H1 (cell line): Measurements from ENCODE around the gene CDKN1A.

Source experiments
- BCL11A ChIP-seq, 2 experiments: IDR thresholded peaks; one replicate each; pipeline ENCODE4 v1.6.1; 2011; ENCODE audit warnings: low read depth in 2 of 2, low read length in 2 of 2, mild to moderate bottlenecking in 2 of 2
- BRCA1 ChIP-seq: IDR thresholded peaks from 2 replicates; pipeline ENCODE4 v1.6.1; 2012; ENCODE audit warnings: low read depth, low read length, improper control_type of control experiment
- CHD2 ChIP-seq: IDR thresholded peaks from 2 replicates; pipeline ENCODE4 v1.6.1; 2012; ENCODE audit warnings: low read length, improper control_type of control experiment
- EP300 ChIP-seq, 2 experiments: IDR thresholded peaks; 1 replicate in 1 of 2; 2 replicates in 1 of 2; pipeline ENCODE4 v1.6.1; 2011 to 2012; ENCODE audit warnings: low read depth in 2 of 2, low read length in 2 of 2, mild to moderate bottlenecking in 2 of 2, borderline replicate concordance in 1 of 2, inconsistent platforms in 1 of 2, moderate library complexity in 1 of 2
- EZH2 ChIP-seq: fragments of 200-600 bp; sonication (generic); IDR thresholded peaks from 2 replicates; pipeline ENCODE4 v1.7.1; 2012; ENCODE audit warnings: low read depth, mild to moderate bottlenecking, moderate library complexity, low read length, inconsistent platforms; ENCODE audit not compliant: severe bottlenecking
- POLR2A ChIP-seq, 2 experiments: IDR thresholded peaks; 1 replicate in 1 of 2; 2 replicates in 1 of 2; pipeline ENCODE4 v1.6.1; 2011; ENCODE audit warnings: low read depth in 2 of 2, low read length in 2 of 2, mild to moderate bottlenecking in 2 of 2; ENCODE audit errors: control extremely low read depth in 1 of 2
- SIX5 ChIP-seq: IDR thresholded peaks from 2 replicates; pipeline ENCODE4 v1.6.1; 2011; ENCODE audit warnings: mild to moderate bottlenecking, low read depth, low read length
- TAF1 ChIP-seq: IDR thresholded peaks from 2 replicates; pipeline ENCODE4 v1.6.1; 2011; ENCODE audit warnings: mild to moderate bottlenecking, low read depth, low read length
- TF ChIP-seq, protein P1 (sequence below), 3 experiments: IDR thresholded peaks; 1 replicate in 2 of 3; 2 replicates in 1 of 3; pipeline versions ENCODE4 v1.5.1 to v1.6.1; 2011; ENCODE audit warnings: low read length in 3 of 3, mild to moderate bottlenecking in 3 of 3, inconsistent platforms in 2 of 3, low read depth in 1 of 3, moderate library complexity in 1 of 3; ENCODE audit not compliant: insufficient read depth in 1 of 3; ENCODE audit errors: control extremely low read depth in 1 of 3
- TF ChIP-seq, protein P2 (sequence below): IDR thresholded peaks from 2 replicates; pipeline ENCODE4 v1.6.1; 2011; ENCODE audit warnings: low read depth, mild to moderate bottlenecking, low read length; ENCODE audit not compliant: insufficient read depth
- TF ChIP-seq, protein P3 (sequence below): fragments of 300-600 bp; sonication (generic); IDR thresholded peaks from 2 replicates; pipeline ENCODE4 v1.7.1; 2012; ENCODE audit warnings: low read length, moderate library complexity, mild to moderate bottlenecking, inconsistent platforms; ENCODE audit not compliant: insufficient replicate concordance
- TF ChIP-seq, protein P4 (sequence below): IDR thresholded peaks from 2 replicates; pipeline ENCODE4 v1.6.1; 2012; ENCODE audit warnings: inconsistent platforms

DNA sequence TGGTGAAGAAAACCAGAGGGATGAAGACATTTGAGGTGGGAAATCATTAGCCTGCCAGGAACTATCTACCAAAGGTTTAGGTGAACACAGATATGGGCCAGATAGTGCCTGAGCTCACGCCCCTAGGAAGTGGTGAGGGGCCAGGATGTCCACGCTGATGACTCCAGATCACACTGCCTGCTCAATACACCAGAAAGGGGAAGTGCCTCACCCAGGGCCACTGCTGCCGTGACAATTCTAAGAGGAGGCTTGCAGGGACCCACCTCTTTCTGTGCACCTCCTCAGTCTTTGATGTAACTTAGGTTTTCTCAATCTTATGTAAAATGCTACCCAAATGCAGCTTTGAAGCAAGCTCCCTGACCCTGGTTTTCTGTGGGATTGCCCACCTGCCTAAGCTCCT, 13.7 kb downstream of the CDKN1A start:
- no peak for TF ChIP-seq TAF1
- no peak for TF ChIP-seq BCL11A (IDR thresholded peaks at IDR 0.05; ENCODE audit: low read depth in 2 of 2, low read length in 2 of 2)
- TF ChIP-seq, protein P1, sequence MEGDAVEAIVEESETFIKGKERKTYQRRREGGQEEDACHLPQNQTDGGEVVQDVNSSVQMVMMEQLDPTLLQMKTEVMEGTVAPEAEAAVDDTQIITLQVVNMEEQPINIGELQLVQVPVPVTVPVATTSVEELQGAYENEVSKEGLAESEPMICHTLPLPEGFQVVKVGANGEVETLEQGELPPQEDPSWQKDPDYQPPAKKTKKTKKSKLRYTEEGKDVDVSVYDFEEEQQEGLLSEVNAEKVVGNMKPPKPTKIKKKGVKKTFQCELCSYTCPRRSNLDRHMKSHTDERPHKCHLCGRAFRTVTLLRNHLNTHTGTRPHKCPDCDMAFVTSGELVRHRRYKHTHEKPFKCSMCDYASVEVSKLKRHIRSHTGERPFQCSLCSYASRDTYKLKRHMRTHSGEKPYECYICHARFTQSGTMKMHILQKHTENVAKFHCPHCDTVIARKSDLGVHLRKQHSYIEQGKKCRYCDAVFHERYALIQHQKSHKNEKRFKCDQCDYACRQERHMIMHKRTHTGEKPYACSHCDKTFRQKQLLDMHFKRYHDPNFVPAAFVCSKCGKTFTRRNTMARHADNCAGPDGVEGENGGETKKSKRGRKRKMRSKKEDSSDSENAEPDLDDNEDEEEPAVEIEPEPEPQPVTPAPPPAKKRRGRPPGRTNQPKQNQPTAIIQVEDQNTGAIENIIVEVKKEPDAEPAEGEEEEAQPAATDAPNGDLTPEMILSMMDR (IDR thresholded peaks at IDR 0.05; ENCODE audit: control extremely low read depth in 1 of 3, insufficient read depth in 1 of 3, low read depth in 1 of 3, low read length in 3 of 3) = no peak
- TF ChIP-seq, protein P2, sequence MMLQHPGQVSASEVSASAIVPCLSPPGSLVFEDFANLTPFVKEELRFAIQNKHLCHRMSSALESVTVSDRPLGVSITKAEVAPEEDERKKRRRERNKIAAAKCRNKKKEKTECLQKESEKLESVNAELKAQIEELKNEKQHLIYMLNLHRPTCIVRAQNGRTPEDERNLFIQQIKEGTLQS = no peak
- TF ChIP-seq BRCA1 = no peak
- TF ChIP-seq, protein P3, sequence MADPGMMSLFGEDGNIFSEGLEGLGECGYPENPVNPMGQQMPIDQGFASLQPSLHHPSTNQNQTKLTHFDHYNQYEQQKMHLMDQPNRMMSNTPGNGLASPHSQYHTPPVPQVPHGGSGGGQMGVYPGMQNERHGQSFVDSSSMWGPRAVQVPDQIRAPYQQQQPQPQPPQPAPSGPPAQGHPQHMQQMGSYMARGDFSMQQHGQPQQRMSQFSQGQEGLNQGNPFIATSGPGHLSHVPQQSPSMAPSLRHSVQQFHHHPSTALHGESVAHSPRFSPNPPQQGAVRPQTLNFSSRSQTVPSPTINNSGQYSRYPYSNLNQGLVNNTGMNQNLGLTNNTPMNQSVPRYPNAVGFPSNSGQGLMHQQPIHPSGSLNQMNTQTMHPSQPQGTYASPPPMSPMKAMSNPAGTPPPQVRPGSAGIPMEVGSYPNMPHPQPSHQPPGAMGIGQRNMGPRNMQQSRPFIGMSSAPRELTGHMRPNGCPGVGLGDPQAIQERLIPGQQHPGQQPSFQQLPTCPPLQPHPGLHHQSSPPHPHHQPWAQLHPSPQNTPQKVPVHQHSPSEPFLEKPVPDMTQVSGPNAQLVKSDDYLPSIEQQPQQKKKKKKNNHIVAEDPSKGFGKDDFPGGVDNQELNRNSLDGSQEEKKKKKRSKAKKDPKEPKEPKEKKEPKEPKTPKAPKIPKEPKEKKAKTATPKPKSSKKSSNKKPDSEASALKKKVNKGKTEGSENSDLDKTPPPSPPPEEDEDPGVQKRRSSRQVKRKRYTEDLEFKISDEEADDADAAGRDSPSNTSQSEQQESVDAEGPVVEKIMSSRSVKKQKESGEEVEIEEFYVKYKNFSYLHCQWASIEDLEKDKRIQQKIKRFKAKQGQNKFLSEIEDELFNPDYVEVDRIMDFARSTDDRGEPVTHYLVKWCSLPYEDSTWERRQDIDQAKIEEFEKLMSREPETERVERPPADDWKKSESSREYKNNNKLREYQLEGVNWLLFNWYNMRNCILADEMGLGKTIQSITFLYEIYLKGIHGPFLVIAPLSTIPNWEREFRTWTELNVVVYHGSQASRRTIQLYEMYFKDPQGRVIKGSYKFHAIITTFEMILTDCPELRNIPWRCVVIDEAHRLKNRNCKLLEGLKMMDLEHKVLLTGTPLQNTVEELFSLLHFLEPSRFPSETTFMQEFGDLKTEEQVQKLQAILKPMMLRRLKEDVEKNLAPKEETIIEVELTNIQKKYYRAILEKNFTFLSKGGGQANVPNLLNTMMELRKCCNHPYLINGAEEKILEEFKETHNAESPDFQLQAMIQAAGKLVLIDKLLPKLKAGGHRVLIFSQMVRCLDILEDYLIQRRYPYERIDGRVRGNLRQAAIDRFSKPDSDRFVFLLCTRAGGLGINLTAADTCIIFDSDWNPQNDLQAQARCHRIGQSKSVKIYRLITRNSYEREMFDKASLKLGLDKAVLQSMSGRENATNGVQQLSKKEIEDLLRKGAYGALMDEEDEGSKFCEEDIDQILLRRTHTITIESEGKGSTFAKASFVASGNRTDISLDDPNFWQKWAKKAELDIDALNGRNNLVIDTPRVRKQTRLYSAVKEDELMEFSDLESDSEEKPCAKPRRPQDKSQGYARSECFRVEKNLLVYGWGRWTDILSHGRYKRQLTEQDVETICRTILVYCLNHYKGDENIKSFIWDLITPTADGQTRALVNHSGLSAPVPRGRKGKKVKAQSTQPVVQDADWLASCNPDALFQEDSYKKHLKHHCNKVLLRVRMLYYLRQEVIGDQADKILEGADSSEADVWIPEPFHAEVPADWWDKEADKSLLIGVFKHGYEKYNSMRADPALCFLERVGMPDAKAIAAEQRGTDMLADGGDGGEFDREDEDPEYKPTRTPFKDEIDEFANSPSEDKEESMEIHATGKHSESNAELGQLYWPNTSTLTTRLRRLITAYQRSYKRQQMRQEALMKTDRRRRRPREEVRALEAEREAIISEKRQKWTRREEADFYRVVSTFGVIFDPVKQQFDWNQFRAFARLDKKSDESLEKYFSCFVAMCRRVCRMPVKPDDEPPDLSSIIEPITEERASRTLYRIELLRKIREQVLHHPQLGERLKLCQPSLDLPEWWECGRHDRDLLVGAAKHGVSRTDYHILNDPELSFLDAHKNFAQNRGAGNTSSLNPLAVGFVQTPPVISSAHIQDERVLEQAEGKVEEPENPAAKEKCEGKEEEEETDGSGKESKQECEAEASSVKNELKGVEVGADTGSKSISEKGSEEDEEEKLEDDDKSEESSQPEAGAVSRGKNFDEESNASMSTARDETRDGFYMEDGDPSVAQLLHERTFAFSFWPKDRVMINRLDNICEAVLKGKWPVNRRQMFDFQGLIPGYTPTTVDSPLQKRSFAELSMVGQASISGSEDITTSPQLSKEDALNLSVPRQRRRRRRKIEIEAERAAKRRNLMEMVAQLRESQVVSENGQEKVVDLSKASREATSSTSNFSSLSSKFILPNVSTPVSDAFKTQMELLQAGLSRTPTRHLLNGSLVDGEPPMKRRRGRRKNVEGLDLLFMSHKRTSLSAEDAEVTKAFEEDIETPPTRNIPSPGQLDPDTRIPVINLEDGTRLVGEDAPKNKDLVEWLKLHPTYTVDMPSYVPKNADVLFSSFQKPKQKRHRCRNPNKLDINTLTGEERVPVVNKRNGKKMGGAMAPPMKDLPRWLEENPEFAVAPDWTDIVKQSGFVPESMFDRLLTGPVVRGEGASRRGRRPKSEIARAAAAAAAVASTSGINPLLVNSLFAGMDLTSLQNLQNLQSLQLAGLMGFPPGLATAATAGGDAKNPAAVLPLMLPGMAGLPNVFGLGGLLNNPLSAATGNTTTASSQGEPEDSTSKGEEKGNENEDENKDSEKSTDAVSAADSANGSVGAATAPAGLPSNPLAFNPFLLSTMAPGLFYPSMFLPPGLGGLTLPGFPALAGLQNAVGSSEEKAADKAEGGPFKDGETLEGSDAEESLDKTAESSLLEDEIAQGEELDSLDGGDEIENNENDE = no peak
- TF ChIP-seq, protein P4, sequence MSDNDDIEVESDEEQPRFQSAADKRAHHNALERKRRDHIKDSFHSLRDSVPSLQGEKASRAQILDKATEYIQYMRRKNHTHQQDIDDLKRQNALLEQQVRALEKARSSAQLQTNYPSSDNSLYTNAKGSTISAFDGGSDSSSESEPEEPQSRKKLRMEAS = no peak
- no peak for TF ChIP-seq EZH2
- no peak for TF ChIP-seq POLR2A (IDR thresholded peaks at IDR 0.05; ENCODE audit: control extremely low read depth in 1 of 2, low read depth in 2 of 2, low read length in 2 of 2)
- TF ChIP-seq SIX5 = no peak
- TF ChIP-seq EP300 (IDR thresholded peaks at IDR 0.05; ENCODE audit: borderline replicate concordance in 1 of 2, low read depth in 2 of 2, low read length in 2 of 2) = no peak
- TF ChIP-seq CHD2 = no peak
